ENCODE data around the gene SH3PXD2A.

SH3PXD2A gene

DNA sequence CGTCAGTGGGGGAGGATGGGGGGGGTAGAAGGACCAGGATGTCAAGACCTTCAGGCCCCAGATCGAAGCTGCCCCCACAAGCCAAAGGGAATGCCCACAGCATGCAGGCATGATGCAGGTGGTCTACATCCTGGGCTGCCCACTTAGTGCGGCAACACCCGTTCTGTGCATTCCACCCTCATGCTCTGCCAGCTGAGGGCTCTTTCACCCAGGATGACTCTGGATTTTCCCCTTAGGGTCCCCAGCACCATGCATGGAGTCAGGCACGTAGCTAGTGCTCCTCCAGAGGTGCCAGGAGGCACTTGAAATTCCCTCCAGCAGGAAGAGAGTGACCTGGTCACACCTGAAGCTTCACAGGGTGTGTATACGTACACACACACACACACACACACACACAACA is 66.2 kb downstream of the SH3PXD2A start:
- H3K79me1 ChIP-seq (ENCODE audit: low read length), result no peaks in the 10 kb centered on the region
- no peak overlapping the region for H2AK5ac ChIP-seq (ENCODE audit: low read length)
- H4K5ac ChIP-seq (ENCODE audit: low read length), result no peak overlapping the region
- H3K27me3 ChIP-seq (ENCODE audit: insufficient read depth, low read length, poor library complexity), result no peaks in the 10 kb centered on the region
- H3K4ac ChIP-seq (ENCODE audit: low read depth, low read length), result no peak overlapping the region
- H3K9ac ChIP-seq (ENCODE audit: low read length), result no peak overlapping the region
- H3K27ac ChIP-seq (ENCODE audit: low read depth, low read length), result no peak overlapping the region
- no peaks in the 10 kb centered on the region for H3K79me2 ChIP-seq (ENCODE audit: control insufficient read depth, insufficient read depth, low read length)
- no peaks in the 10 kb centered on the region for H3K36me3 ChIP-seq (ENCODE audit: control insufficient read depth, insufficient read depth, low read length)
- H3K4me3 ChIP-seq (ENCODE audit: low read length), result no peak overlapping the region
- no peak for DNase-seq
- H2BK5ac ChIP-seq (ENCODE audit: low read length), result no peak overlapping the region
- H3K18ac ChIP-seq (ENCODE audit: low read length), result no peak overlapping the region
- H4K8ac ChIP-seq (ENCODE audit: low read depth, low read length), result no peak overlapping the region
- no peak overlapping the region for H2BK120ac ChIP-seq (ENCODE audit: low read depth, low read length)
- H2BK15ac ChIP-seq (replicated peaks; ENCODE audit: low read depth), result no peak overlapping the region
- no peak overlapping the region for H3K56ac ChIP-seq (ENCODE audit: low read length)
- H3K4me1 ChIP-seq (ENCODE audit: control insufficient read depth, low read depth, low read length), result no peaks in the 10 kb centered on the region
- no peak overlapping the region for H3K4me2 ChIP-seq (ENCODE audit: low read length)
- WGBS (ENCODE audit: extremely low coverage, insufficient coverage, low lambda C conversion rate), result no CpG with 5 or more reads among the region's 6 CpGs
- no peak overlapping the region for H3K23ac ChIP-seq (ENCODE audit: low read length)

DNA sequence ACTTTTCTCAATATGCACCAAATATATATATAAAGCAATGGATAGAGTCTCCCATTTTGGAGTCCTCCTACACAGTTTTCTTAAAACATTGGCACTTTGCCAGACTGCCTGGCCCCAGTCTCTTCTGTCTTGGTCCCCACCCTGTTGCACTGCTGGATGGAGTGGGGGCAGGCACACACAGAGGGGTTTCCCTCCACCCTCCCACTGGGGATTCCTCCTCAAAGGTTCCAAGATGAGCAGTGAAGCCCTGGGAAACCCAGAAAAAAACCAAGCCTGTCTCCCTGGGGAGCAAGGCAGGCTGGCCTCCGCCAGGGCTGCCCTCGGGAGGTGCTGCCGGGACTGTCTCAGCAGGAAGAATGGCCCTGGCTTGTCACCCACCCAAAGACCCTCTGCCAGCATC is 68.0 kb downstream of the SH3PXD2A start:
- no peak overlapping the region for H2BK15ac ChIP-seq (replicated peaks; ENCODE audit: low read depth)
- H3K36me3 ChIP-seq (ENCODE audit: control insufficient read depth, insufficient read depth, low read length), result no peaks in the 10 kb centered on the region
- no peaks in the 10 kb centered on the region for H3K27me3 ChIP-seq (ENCODE audit: insufficient read depth, low read length, poor library complexity)
- no peak overlapping the region for H2AK5ac ChIP-seq (ENCODE audit: low read length)
- H3K18ac ChIP-seq (ENCODE audit: low read length), result no peak overlapping the region
- DNase-seq, result no peak
- no peaks in the 10 kb centered on the region for H3K4me1 ChIP-seq (ENCODE audit: control insufficient read depth, low read depth, low read length)
- no peak overlapping the region for H3K9ac ChIP-seq (ENCODE audit: low read length)
- no peak overlapping the region for H3K4me3 ChIP-seq (ENCODE audit: low read length)
- no peak overlapping the region for H3K4me2 ChIP-seq (ENCODE audit: low read length)
- WGBS (ENCODE audit: extremely low coverage, insufficient coverage, low lambda C conversion rate), result no CpG with 5 or more reads among the region's 3 CpGs
- no peak overlapping the region for H3K56ac ChIP-seq (ENCODE audit: low read length)
- H3K79me2 ChIP-seq (ENCODE audit: control insufficient read depth, insufficient read depth, low read length), result no peaks in the 10 kb centered on the region
- no peak overlapping the region for H2BK5ac ChIP-seq (ENCODE audit: low read length)
- no peak overlapping the region for H3K23ac ChIP-seq (ENCODE audit: low read length)
- H3K27ac ChIP-seq (ENCODE audit: low read depth, low read length), result no peak overlapping the region
- H4K5ac ChIP-seq (ENCODE audit: low read length), result no peak overlapping the region
- H4K8ac ChIP-seq (ENCODE audit: low read depth, low read length), result no peak overlapping the region
- H3K4ac ChIP-seq (ENCODE audit: low read depth, low read length), result no peak overlapping the region
- H3K79me1 ChIP-seq (ENCODE audit: low read length), result no peaks in the 10 kb centered on the region
- no peak overlapping the region for H2BK120ac ChIP-seq (ENCODE audit: low read depth, low read length)

DNA sequence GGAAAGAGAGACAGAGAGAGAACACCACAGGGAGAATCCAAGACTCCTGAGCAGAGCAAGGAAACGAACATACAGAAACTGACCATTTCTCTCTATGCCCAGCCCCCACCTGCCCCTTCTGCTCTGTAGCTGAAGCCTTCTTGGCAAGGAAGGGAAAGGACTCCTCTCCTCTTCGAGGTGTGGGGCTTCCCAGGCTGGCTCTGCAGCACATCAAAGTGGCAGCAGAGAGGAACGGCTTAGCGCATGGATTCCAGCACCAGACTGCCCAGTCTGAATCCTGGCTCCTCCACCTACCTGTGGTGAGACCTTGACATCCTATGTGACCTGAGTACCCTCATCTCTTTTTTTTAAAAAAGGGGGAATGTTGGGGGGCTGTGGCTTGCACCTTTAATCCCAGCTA is 69.4 kb downstream of the SH3PXD2A start:
- Histone ChIP-seq H3K23ac (ENCODE audit: low read length) (no peak overlapping the region), H3K4me2 (ENCODE audit: low read length) (no peak overlapping the region), H3K18ac (ENCODE audit: low read length) (no peak overlapping the region), H4K8ac (ENCODE audit: low read depth, low read length) (no peak overlapping the region), H3K27ac (ENCODE audit: low read depth, low read length) (no peak overlapping the region), H3K79me1 (ENCODE audit: low read length) (no peaks in the 10 kb centered on the region), H3K56ac (ENCODE audit: low read length) (no peak overlapping the region), H3K9ac (ENCODE audit: low read length) (no peak overlapping the region), H3K4me1 (ENCODE audit: control insufficient read depth, low read depth, low read length) (no peaks in the 10 kb centered on the region), H3K79me2 (ENCODE audit: control insufficient read depth, insufficient read depth, low read length) (no peaks in the 10 kb centered on the region), H2AK5ac (ENCODE audit: low read length) (no peak overlapping the region), H2BK120ac (ENCODE audit: low read depth, low read length) (no peak overlapping the region), H3K36me3 (ENCODE audit: control insufficient read depth, insufficient read depth, low read length) (no peaks in the 10 kb centered on the region), H2BK15ac (replicated peaks; ENCODE audit: low read depth) (no peak overlapping the region), H4K5ac (ENCODE audit: low read length) (no peak overlapping the region), H2BK5ac (ENCODE audit: low read length) (no peak overlapping the region), H3K27me3 (ENCODE audit: insufficient read depth, low read length, poor library complexity) (no peaks in the 10 kb centered on the region), H3K4me3 (ENCODE audit: low read length) (no peak overlapping the region), H3K4ac (ENCODE audit: low read depth, low read length) (no peak overlapping the region)
- WGBS (ENCODE audit: extremely low coverage, insufficient coverage, low lambda C conversion rate), result no CpG with 5 or more reads among the region's 4 CpGs
- no peak for DNase-seq

DNA sequence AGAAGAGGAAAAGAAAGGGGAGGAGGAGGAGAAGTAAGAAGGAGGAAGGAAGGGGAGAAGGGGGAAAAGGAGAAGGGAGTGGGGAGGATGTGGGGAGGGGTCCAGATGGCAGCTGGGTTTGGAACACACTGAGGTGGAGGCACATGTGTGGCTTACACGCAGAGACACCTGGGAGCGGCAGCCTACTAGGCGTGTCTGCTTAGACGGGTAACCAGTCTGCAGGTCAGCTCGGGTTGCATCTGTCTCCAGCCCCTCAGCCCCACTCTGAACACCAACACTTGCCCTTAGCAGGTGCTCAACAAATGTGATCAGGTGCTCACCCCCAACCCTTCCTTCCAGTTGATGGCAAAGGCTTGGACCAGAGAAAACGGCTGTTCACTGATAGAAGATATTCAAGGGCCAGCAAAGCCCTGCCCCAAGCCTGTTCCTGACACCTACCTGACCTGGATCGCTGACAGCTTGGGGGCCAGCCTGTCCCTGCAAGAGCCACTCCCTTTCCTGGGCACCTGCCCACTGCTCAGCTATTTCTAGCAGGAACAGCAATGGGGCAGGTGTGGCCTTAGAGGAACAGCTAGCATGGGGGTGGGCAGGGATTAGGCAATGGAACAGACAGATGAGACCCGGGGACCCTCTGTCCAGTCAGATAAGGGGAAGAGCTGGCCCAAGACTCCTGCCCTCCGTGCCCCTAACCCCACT is 70.5 kb downstream of the SH3PXD2A start:
- H3K23ac ChIP-seq (ENCODE audit: low read length), result no peak overlapping the region
- WGBS (ENCODE audit: extremely low coverage, insufficient coverage, low lambda C conversion rate), result no CpG with 5 or more reads among the region's 9 CpGs
- no peaks in the 10 kb centered on the region for H3K79me2 ChIP-seq (ENCODE audit: control insufficient read depth, insufficient read depth, low read length)
- H3K79me1 ChIP-seq (ENCODE audit: low read length), result no peaks in the 10 kb centered on the region
- no peak overlapping the region for H3K18ac ChIP-seq (ENCODE audit: low read length)
- H3K4ac ChIP-seq (ENCODE audit: low read depth, low read length), result no peak overlapping the region
- H3K9ac ChIP-seq (ENCODE audit: low read length), result no peak overlapping the region
- no peak for DNase-seq
- no peak overlapping the region for H2BK120ac ChIP-seq (ENCODE audit: low read depth, low read length)
- H3K4me1 ChIP-seq (ENCODE audit: control insufficient read depth, low read depth, low read length), result no peaks in the 10 kb centered on the region
- no peak overlapping the region for H2BK15ac ChIP-seq (replicated peaks; ENCODE audit: low read depth)
- H3K36me3 ChIP-seq (ENCODE audit: control insufficient read depth, insufficient read depth, low read length), result no peaks in the 10 kb centered on the region
- no peak overlapping the region for H4K8ac ChIP-seq (ENCODE audit: low read depth, low read length)
- no peak overlapping the region for H4K5ac ChIP-seq (ENCODE audit: low read length)
- H2AK5ac ChIP-seq (ENCODE audit: low read length), result no peak overlapping the region
- no peak overlapping the region for H3K56ac ChIP-seq (ENCODE audit: low read length)
- H3K4me2 ChIP-seq (ENCODE audit: low read length), result no peak overlapping the region
- no peak overlapping the region for H3K27ac ChIP-seq (ENCODE audit: low read depth, low read length)
- H2BK5ac ChIP-seq (ENCODE audit: low read length), result no peak overlapping the region
- H3K27me3 ChIP-seq (ENCODE audit: insufficient read depth, low read length, poor library complexity), result no peaks in the 10 kb centered on the region
- H3K4me3 ChIP-seq (ENCODE audit: low read length), result no peak overlapping the region

DNA sequence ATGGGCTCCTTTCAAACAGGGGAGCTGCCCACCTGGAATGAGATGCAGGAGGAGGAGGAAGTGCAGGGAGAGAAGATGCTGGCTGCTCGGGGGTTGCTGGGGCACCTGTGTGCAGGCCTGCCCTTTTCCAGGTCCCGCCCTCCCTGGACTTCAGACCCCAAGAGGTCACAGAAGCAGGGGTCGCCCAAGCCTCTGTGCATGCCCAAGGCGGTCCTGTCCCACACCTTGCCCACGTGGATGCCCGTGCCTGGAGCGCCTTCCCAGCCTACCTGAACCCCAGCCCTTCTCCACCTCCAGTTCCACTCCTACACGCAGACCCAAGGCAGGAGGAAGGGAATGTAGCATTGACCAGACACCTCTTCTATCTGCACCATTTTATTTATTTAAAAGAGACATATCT is 71.3 kb downstream of the SH3PXD2A start:
- no peaks in the 10 kb centered on the region for H3K36me3 ChIP-seq (ENCODE audit: control insufficient read depth, insufficient read depth, low read length)

DNA sequence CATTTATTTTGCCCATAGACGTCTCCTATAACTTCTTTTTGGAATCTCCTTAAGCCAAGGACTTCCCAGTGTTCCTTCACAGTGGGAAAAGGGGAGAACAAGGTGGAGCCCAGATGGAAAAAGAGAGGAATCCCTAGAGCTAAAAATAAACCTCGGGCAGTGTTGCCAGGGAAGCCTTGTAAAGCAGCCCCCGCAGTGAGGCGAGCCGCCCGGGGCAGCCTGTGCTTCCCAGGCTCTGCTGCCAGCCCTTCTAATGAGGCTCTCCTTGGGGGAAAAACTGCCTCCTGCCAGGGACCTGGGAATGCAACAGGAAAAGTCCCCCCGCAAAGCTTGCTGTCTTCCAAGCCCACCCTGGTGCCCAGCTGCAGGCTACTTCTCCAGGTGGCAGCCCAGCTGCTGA is 71.7 kb downstream of the SH3PXD2A start:
- no peak overlapping the region for H2BK120ac ChIP-seq (ENCODE audit: low read depth, low read length)
- no peak overlapping the region for H2BK15ac ChIP-seq (replicated peaks; ENCODE audit: low read depth)
- H2BK5ac ChIP-seq (ENCODE audit: low read length), result no peak overlapping the region
- H4K5ac ChIP-seq (ENCODE audit: low read length), result no peak overlapping the region
- no peak overlapping the region for H2AK5ac ChIP-seq (ENCODE audit: low read length)
- H3K36me3 ChIP-seq (ENCODE audit: control insufficient read depth, insufficient read depth, low read length), result no peaks in the 10 kb centered on the region
- no peak overlapping the region for H3K4me2 ChIP-seq (ENCODE audit: low read length)
- no peak overlapping the region for H3K56ac ChIP-seq (ENCODE audit: low read length)
- H3K4me1 ChIP-seq (ENCODE audit: control insufficient read depth, low read depth, low read length), result no peaks in the 10 kb centered on the region
- no peak overlapping the region for H3K27ac ChIP-seq (ENCODE audit: low read depth, low read length)
- no peaks in the 10 kb centered on the region for H3K79me2 ChIP-seq (ENCODE audit: control insufficient read depth, insufficient read depth, low read length)
- H4K8ac ChIP-seq (ENCODE audit: low read depth, low read length), result no peak overlapping the region
- no peak overlapping the region for H3K4ac ChIP-seq (ENCODE audit: low read depth, low read length)
- no peak overlapping the region for H3K4me3 ChIP-seq (ENCODE audit: low read length)
- no peaks in the 10 kb centered on the region for H3K79me1 ChIP-seq (ENCODE audit: low read length)
- no peaks in the 10 kb centered on the region for H3K27me3 ChIP-seq (ENCODE audit: insufficient read depth, low read length, poor library complexity)
- no CpG with 5 or more reads among the region's 7 CpGs for WGBS (ENCODE audit: extremely low coverage, insufficient coverage, low lambda C conversion rate)
- H3K9ac ChIP-seq (ENCODE audit: low read length), result no peak overlapping the region
- DNase-seq, result no peak
- H3K23ac ChIP-seq (ENCODE audit: low read length), result no peak overlapping the region
- no peak overlapping the region for H3K18ac ChIP-seq (ENCODE audit: low read length)

More for the DNA sequence above, 71.3 kb downstream of the SH3PXD2A start:
- Histone ChIP-seq H2BK5ac (ENCODE audit: low read length) (no peak overlapping the region), H3K4ac (ENCODE audit: low read depth, low read length) (no peak overlapping the region), H3K4me1 (ENCODE audit: control insufficient read depth, low read depth, low read length) (no peaks in the 10 kb centered on the region), H3K56ac (ENCODE audit: low read length) (peak overlapping the region; percentile 25), H2BK120ac (ENCODE audit: low read depth, low read length) (no peak overlapping the region), H3K4me2 (ENCODE audit: low read length) (no peak overlapping the region), H4K8ac (ENCODE audit: low read depth, low read length) (no peak overlapping the region), H4K5ac (ENCODE audit: low read length) (no peak overlapping the region), H3K27ac (ENCODE audit: low read depth, low read length) (no peak overlapping the region), H3K18ac (ENCODE audit: low read length) (no peak overlapping the region), H3K79me2 (ENCODE audit: control insufficient read depth, insufficient read depth, low read length) (no peaks in the 10 kb centered on the region), H3K23ac (ENCODE audit: low read length) (no peak overlapping the region), H2BK15ac (replicated peaks; ENCODE audit: low read depth) (no peak overlapping the region), H3K27me3 (ENCODE audit: insufficient read depth, low read length, poor library complexity) (no peaks in the 10 kb centered on the region), H3K4me3 (ENCODE audit: low read length) (no peak overlapping the region), H2AK5ac (ENCODE audit: low read length) (no peak overlapping the region), H3K9ac (ENCODE audit: low read length) (no peak overlapping the region), H3K79me1 (ENCODE audit: low read length) (no peaks in the 10 kb centered on the region)
- no CpG with 5 or more reads among the region's 8 CpGs for WGBS (ENCODE audit: extremely low coverage, insufficient coverage, low lambda C conversion rate)
- no peak for DNase-seq
